GM12892 (cell line): ENCODE data around the gene POLR2L. TPM values are rescaled to one million over a fixed set of nuclear protein-coding genes. Genes with fewer than 3 reads are reported as not detected.

Source experiments
- DNase-seq: peaks from one replicate; pipeline ENCODE4 v3.0.0; 2011; ENCODE audit not compliant: insufficient read length
- FAIRE-seq: peaks from 2 replicates; lab custom pipeline; 2011; peaks lifted over from hg19 to GRCh38; lab: Jason Lieb, UNC
- POLR2A ChIP-seq: IDR thresholded peaks from 2 replicates; pipeline ENCODE4 v1.6.1; 2011; ENCODE audit warnings: low read depth, low read length, control low read depth
- POLR2AphosphoS5 ChIP-seq: IDR thresholded peaks from 2 replicates; pipeline ENCODE4 v1.6.1; 2011; ENCODE audit warnings: low read depth, low read length, control low read depth
- TAF1 ChIP-seq: IDR thresholded peaks from 2 replicates; pipeline ENCODE4 v1.6.1; 2011; ENCODE audit warnings: low read depth, mild to moderate bottlenecking, control low read depth, low read length, borderline replicate concordance
- polyA plus RNA-seq: library from polyadenylated mRNA; unstranded; fragments of >200 nt; gene quantifications from one replicate; pipeline ENCODE4 v1.2.1, GENCODE V29; 2012; ENCODE audit warnings: missing spikeins, inconsistent platforms; ENCODE audit not compliant: missing spikeins

Gene POLR2L
- 59.6 TPM for polyA plus RNA-seq

- TF ChIP-seq TAF1 (peak; percentile 97), POLR2AphosphoS5 (peak; percentile 99), POLR2A (peak; percentile 99)
- FAIRE-seq (peak; percentile 100), DNase-seq (peak; percentile 97)
Measured at GRCh38 chr11:842370-843002, at the start of gene POLR2L, which contains the start of gene TSPAN4. POLR2L (minus strand) TSS chr11:842529; CDS start chr11:842508, 21 bp downstream. TSPAN4 (plus strand) TSS chr11:842852; CDS start chr11:850305, 7,453 bp downstream.

GRCh38 chr11:890794-891540 is 48.6 kb upstream of the POLR2L start:
- DNase-seq: no peak
- TF ChIP-seq TAF1 (no peak), POLR2A (no peak), POLR2AphosphoS5 (no peak)
- no peak for FAIRE-seq

- DNase-seq (no peak), FAIRE-seq (no peak)
Measured at GRCh38 chr11:889687-890475, 47.6 kb upstream of the POLR2L start.

GRCh38 chr11:889257-889656 is 46.9 kb upstream of the POLR2L start:
- FAIRE-seq (no peak), DNase-seq (no peak)
- no peak for TF ChIP-seq TAF1
- no peak for TF ChIP-seq POLR2AphosphoS5
- TF ChIP-seq POLR2A: no peak

More at GRCh38 chr11:889687-890475, 47.6 kb upstream of the POLR2L start:
- TF ChIP-seq TAF1: no peak
- no peak for TF ChIP-seq POLR2A
- no peak for TF ChIP-seq POLR2AphosphoS5

- TF ChIP-seq POLR2A (no peak), POLR2AphosphoS5 (no peak), TAF1 (no peak)
- no peak for DNase-seq
- no peak for FAIRE-seq
Measured at GRCh38 chr11:888310-889212, 46.2 kb upstream of the POLR2L start.

- TF ChIP-seq TAF1: no peak
- no peak for TF ChIP-seq POLR2A
- no peak for TF ChIP-seq POLR2AphosphoS5
- no peak for DNase-seq
- no peak for FAIRE-seq
Measured at GRCh38 chr11:887589-887988, 45.3 kb upstream of the POLR2L start.

GRCh38 chr11:886568-886967 is 44.2 kb upstream of the POLR2L start:
- FAIRE-seq: no peak
- no peak for DNase-seq
- no peak for TF ChIP-seq POLR2AphosphoS5
- no peak for TF ChIP-seq POLR2A
- no peak for TF ChIP-seq TAF1

- no peak for DNase-seq
- FAIRE-seq: no peak
- TF ChIP-seq TAF1 (no peak), POLR2A (no peak), POLR2AphosphoS5 (no peak)
Measured at GRCh38 chr11:884578-885070, 42.3 kb upstream of the POLR2L start.

- TF ChIP-seq POLR2A (no peak), TAF1 (no peak), POLR2AphosphoS5 (no peak)
- no peak for FAIRE-seq
- DNase-seq: no peak
Measured at GRCh38 chr11:883527-883926, 41.2 kb upstream of the POLR2L start.

GRCh38 chr11:882596-882995 is 40.3 kb upstream of the POLR2L start:
- DNase-seq: no peak
- no peak for FAIRE-seq
- TF ChIP-seq TAF1: no peak
- TF ChIP-seq POLR2AphosphoS5: no peak
- no peak for TF ChIP-seq POLR2A

- DNase-seq: no peak
- TF ChIP-seq POLR2A: no peak
- TF ChIP-seq POLR2AphosphoS5: no peak
- TF ChIP-seq TAF1: no peak
- no peak for FAIRE-seq
Measured at GRCh38 chr11:880447-880846, 38.1 kb upstream of the POLR2L start.
